NCI-H1930 (cell line): ENCODE results near the gene NCKAP5.
"Not testable (repeated sequence)": the region's sequence is repeated elsewhere in the genome, so short reads cannot be mapped to it uniquely, and the experiment has no call there.

Experiments used
- DNase-seq, 2 experiments: peaks; one replicate each; lab custom pipeline; 2025; lab: John Stamatoyannopoulos, UW

The NCKAP5 gene

DNA sequence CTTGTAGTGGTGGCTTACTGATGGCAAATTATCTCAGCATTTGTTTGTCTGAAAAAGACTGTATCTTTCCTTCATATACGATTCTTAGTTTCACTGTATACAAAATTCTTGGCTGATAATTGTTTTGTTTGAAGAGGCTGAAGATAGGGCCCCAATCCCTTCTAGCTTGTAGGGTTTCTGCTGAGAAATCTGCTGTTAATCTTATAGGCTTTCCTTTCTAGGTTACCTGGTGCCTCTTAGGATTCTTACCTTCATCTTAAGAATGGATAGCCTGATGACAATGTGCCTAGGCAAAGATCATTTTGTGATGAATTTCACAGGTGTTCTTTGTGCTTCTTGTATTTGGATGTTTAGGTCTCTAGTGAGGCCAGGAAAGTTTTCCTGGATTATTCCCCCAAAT, 758.3 kb downstream of the NCKAP5 start:
- DNase-seq = not testable (repeated sequence)

DNA sequence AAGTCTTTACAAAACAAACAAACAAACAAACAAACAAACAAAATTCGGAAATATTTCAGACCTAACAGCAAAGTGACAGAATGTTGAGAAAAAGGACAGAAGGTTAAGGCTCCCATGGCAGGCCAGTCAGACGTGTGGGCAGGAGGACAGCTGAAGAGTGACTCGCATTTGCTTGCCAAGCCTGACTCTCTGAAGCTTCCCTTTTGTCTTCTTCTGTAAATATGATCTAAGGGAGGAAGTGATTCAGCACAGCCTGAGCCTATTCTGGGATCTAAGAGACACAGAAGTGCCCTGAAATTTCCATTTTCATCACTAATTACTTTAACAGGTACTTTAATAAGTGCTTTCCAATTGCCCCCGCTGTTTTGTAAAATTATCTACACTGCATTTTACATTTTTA, 764.2 kb downstream of the NCKAP5 start:
- DNase-seq = no peak

DNA sequence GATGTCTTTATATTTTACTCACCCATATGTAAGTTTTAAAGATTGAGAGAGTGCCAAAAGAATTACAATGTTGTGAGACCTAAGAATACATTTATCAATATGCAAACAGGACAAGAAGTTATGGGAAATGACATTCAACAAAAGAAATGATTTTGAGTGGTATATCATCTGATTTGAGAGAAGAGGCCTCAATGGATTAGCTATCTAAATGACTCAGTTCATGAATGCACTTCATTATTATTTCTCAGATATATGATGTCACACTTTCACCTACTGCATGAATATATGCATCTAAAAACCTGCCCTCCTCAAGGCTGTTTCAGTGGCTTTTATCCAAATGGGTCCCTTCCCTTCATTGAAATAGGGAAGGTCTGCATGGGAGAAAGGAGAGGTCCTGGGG, 769.9 kb downstream of the NCKAP5 start:
- DNase-seq = no peak

DNA sequence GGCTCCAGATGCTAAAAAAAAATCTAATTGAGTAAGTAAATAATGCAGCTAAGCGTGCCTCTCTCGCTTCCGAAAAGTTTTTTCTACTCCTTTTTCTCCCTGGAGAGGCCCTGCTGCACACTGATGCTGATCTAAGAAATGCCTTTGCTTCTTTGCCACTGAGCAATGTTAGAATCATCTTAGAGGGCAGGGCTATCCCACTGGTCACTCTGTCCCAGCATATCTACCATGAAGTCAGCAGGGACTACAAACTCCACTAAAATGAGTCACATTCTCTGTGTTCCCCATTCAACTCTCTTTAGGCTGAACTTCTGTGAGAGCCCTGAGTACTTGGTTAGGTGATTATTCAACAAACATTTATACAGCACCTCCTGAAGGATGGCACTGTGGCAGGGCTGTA, 770.7 kb downstream of the NCKAP5 start:
- no peak for DNase-seq

DNA sequence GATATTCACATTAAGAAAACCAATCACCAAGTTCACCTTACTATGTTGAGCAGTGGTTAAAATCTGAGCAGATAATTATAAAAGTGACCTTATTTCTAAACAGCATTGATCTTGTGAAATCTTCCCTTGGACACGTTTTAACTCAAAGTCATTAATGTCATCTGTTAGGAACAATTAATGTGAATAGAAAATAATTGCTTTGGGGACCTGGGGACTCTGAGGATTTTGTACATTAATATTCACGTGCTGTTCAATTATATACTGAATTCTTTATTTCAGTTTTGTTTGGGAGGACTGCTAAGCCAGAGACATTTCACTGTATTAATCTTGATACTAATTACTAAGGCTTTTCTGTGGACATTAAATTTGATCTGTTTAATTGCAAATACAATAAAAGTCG, 771.2 kb downstream of the NCKAP5 start:
- DNase-seq = no peak

DNA sequence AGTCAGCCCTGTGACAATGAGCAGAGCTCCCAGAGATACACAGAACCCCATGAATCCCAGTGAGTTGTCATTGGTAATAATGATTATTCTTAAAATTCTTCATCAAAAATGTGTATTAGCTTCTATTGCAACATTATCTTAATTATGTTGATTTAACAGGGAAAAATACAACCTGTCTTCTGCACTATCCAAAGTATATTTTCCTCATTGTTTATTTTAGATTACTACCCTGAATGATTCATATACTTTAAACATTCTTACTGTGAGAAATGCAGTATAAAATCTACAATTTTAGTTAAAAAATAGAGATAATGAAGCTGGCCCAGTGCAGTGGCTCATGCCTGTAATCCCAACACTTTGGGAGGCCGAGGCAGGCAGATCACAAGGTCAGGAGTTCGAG, 773.0 kb downstream of the NCKAP5 start:
- no peak for DNase-seq

DNA sequence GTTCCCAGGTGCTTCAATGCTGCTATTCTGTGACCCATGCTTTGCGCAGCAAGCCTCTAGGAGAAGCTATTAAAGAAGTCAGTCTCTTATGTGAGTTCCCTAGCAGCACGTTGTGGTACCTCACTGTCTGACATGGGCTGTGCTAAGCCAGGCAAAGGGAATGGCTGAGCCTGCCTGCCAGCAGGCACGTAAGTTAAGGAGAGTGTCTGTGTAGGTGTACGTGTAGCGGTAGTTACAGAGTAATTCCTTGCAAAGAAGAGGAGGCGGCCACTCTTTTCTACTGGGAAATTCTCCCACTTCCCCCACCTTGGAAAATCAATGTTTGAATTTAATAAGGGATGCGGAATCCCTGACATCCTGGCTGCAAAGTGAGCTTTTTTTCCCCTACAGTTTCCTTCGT, 774.7 kb downstream of the NCKAP5 start:
- DNase-seq = no peak

DNA sequence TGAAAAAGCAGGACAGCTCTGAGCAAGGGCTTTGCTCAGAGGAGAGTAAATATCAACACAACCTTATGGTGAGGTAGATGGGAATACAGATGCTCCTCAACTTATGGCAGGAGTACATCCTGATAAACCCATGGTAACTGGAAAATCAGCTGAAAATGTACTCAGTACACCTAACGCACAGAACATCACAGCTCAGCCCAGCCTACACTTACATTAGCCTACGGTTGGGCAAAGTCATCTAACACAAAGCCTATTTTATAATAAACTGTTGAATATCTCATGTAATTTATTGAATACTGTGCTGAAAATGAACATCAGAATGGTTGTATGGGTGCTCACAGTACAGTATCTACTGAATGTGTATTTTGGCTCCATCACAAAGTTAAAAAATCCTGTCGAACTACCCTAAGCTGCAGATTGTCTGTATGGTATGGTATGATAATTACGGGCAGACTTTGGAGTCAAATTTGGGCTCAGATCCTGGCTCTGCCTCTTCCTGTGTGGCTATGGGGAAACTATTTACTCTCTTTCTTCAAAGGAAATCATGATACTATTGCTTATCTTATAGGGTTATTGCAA, 778.0 kb downstream of the NCKAP5 start:
- DNase-seq = no peak

DNA sequence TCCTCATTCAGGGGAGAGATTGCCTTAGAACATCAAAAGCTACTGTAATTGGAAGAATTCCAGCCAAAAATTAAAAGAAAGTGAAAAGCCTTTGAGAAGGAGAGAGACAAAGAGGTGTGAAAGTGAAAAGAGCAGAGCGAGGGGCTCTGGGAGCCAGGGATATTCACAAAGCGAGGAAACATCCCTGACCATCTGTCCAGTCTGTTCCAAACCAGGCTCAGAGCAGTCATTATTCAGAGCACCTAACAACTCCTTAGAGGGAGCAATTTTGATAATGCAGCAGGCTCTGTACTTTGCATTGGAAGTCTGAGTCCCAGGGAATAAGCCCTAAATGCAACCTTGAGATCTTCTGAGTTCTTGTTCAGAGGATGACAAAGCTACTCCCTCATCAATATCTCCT, 779.2 kb downstream of the NCKAP5 start:
- no peak for DNase-seq

DNA sequence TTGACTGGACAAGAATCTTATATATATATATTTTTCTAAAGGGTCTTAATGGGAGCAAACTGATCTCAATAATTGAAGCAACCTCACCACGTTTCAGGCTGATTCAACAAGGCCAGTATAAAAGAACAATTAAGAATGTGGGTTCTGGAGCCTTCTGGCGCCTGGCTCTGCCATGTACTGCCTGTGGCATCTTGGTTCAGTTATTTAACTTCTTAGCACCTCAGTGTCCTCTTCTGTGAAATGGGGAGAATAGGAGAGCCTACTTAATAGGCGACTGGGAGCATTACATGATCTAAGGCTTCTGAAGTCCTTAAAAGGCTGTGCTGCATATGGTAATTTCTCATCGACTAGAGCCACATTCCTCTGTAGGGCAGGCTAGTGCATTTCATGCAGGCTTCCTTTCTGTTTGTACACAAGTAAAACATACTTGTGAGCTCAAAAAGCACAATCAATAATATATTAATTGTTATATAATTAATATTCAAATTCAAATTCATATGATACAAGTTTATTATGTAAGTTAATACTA, 779.9 kb downstream of the NCKAP5 start:
- DNase-seq = no peak

DNA sequence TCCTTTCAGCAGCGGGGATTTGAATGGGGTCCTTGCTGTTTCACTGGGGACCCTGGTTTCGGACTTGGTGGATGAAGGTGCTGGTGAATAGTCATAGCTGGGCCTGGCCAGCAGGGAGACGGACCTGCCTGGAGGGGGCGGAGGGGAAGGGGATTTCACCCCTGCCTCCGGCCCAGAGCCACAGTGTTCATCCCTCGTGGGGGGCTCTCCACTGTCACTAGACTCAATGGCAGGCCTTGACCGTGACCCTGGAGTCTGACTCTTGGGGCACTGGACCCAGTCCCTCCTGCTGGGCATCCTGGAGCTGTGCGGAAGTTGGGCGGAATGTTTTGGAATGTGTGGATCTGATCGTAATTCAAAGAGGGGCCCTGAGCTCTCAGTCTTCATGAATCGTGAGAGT, 784.4 kb downstream of the NCKAP5 start:
- no peak for DNase-seq

DNA sequence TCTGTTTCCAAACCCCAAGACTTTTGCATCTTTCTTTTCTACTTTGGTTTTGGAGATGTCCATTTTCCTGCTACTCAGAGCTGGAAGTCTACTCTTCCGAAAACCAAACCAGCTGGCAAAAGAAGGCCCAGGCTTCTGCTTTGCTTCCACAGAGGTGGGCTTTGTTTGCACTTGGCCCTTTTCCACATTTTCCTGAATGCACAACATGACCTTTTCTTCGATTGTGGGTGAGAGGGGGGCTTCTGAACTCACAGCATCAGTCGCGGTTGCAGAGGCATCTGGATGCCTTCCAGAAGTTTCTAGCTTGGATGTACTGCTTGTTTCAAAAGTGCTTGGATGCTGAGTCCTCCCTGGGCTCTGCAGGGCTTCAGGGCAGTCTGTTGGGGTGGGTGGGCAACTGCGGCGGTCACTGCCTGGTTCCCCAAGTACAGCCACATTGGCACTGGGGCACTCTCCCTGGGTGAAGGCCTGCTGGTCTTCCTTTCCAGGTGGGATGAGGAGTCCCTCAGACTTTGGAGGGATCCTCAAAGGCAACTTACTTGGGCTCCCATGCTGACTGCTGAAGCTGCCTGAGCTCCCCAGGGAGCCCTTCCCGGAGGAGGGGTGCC, 786.0 kb downstream of the NCKAP5 start:
- DNase-seq = no peak

DNA sequence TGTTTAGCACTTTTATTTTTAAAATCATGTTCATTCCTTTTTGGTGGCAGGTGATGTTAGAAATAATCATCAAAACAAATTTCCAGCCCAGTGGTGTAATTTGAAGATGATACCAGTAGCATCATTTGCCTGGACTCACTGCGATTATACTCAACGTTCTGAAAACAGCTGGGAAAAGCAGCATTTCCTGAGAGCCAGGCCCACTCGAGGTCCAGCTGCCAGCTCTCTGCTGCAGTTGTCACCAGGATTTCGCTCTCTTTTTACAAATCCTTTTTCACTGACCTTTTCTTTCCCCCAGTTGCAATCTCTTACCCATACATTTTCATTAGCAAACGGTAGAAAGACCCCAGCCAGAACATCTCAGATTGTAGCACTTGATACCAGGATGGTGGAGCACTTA, 787.6 kb downstream of the NCKAP5 start:
- DNase-seq = no peak

DNA sequence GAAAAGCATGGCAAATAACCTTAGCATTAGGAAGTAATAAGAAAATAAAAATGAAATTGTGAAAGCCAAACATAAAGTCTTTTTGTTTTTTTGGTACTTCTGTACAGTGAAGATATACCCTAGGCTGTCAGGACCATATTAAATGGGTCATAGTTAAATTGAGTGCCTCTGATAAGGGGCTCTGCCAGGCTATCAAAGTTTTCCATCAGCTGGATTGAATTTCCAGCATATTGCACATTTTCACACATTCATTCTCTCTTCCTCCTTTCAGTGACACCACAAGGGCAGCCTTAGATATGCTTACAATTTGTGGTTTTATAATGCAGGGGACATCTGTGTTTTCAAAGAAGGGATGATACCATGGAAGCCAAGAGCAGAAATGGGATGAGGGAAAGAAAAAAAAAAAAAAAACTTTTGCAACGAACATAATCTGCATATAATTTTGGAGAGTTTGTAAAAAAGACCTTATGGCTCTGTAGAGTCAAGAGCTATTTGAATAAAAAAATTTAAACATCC, 789.0 kb downstream of the NCKAP5 start:
- no peak for DNase-seq

DNA sequence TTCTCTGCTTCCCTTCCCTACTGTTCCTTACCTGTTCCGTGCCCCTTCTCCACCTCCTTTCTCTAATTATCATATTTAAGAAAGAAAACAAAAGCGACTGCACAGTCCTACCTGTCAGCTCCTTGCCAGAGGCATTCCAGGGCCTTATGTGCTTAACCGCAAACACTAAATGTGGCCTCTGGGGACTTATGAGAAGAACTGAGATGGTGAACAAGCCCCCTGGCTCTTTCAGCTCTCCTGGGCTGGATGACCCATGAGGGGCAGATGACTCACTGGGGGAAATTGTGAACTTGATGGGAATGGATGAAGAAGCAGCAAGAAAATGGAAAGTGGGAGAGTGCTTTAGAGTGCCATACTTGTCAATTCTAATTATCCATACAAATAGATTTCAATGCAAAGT, 792.0 kb downstream of the NCKAP5 start:
- DNase-seq = no peak

DNA sequence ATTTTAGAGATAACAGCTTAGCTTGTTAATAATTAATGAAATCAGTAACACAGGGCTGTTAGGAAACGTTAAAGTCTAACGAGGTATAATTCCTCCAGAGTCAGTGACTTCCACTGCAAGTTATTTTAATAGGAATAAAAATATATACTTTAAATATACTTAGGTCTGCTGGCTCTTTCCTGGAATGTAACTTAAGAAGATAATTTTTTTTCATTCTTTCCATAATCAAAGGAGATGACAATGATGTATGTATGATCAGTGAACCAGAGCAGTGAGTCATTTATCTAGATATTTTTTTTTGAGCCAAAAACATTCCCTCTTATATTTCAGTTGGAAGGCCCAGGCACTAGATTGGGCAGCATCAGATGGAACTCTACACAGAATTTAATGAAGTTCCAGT, 794.1 kb downstream of the NCKAP5 start:
- DNase-seq = no peak

DNA sequence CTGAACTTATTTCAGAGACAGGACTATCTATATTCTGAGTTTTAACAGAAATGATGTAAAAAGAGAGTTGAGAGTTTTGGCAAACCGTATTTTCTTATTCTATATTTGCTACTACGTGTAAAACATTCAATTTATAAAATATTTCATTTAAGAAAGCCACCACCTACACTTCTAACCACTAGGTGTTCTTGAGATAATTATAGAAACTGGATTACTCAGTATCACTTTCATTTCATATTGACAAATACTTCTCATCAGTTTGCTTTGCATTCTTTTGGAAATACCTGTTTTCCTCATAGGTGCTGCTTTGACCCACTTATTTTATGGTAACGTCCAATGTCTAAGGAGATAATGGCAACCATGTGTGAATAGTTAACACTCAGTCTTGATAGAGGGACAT, 794.9 kb downstream of the NCKAP5 start:
- DNase-seq = no peak

DNA sequence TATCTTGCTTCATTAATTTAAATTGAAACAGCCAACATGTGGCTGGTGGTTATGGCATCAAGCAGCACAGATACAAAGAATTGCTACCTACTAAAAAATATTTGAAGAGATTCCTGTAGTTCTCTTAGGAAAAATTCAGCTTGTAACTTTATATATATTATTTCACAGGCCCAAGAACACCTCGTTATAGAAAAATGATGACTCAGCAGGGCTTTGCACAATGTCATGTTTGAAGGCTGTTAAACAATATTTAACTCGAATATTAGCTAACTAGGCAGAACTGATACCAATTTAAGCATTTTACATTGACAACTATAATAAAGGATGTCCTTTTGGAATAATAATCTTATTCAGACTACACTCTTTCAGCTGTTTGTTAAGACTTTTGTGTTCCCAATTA, 795.9 kb downstream of the NCKAP5 start:
- DNase-seq = no peak

DNA sequence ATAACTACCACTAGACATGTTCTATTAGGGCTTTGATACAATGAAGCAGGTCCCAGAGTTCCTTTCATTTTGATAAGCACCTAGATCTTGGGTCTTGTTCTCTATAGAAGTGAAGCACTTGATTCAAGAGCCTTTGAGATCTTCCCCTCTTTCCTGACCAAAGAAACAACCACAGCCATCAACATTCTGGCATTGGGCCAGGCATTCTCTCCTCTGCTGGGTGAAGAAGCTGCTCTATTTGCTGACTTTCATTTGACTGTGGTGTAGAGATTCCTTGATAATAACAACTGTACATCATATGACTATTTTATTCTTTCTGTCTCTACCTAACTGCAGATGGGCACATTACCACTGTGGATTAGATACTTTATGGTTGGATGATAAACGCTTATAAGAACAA, 801.7 kb downstream of the NCKAP5 start:
- DNase-seq = no peak

DNA sequence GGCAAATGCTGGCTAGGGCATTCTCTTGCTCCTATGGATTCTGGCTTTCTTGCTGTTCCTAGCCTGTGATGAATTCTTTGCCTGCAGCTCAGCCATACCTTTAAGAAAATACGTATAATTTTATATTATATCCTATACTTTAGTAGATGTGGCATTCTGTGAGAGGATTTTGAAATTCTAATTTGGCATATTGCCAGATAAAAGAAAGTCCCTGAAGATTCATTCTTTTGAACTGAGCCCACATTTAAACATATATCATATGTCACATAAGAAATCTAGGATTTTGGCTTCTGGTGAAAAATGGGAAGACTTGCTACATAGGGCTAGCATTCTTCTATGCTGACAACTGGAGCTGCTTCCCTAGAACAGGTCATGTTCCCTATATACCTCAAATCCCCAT, 806.8 kb downstream of the NCKAP5 start:
- DNase-seq = no peak

DNA sequence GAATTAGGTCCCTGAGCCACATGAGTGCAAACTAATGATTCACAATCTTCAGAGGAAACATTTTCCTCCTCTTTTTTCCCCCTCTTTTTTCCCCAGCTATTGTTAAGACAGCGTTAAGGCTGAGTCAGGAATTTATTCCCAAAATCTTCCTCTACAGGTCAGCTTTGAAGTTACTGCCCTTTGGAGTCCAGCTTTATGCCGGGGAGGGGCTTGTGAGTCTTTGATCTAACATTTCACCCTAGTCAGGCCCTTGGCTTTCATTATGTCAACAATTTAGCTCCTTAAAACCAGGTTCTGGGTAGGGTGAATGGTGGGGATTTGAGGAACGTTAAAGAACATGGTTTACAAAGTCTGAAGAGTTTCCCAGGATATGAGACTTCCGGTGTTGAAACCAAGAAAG, 807.3 kb downstream of the NCKAP5 start:
- no peak for DNase-seq

DNA sequence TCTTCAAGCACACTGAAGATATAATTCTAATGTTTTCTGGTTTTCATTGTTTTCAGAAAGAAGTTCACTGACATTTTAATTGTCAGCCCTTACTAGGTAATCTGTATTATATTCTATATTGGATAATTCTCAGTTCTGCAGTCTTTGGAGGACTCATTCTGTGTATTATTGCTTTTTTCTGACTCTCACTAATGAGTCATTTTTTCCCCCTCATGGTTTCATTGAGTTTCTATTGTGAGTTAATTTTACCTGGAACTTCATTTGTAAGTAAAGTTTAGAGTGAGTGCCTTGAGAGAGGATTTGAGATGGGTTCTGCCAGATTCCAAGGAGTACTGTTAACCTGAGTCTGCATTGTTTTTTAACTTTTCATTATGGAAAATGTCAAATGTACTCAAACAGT, 807.9 kb downstream of the NCKAP5 start:
- no peak for DNase-seq

DNA sequence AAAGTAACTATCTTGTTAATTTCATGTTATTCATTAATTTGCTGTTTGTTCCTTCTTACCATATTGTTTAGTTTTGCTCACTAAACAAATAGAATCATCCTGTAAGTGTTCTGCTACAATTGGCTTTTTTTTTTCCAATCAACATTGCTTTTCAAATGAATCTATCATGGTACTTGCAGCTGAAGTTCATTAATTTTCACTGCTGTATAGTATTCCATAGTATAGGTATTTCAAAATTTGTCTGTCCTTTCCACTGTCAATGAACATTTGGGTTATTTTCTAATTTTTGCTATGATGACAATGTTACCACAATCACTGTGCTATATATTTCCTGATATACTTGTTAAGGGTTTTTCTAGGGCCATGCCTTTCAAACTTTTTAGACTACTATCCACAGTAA, 809.3 kb downstream of the NCKAP5 start:
- no peak for DNase-seq

DNA sequence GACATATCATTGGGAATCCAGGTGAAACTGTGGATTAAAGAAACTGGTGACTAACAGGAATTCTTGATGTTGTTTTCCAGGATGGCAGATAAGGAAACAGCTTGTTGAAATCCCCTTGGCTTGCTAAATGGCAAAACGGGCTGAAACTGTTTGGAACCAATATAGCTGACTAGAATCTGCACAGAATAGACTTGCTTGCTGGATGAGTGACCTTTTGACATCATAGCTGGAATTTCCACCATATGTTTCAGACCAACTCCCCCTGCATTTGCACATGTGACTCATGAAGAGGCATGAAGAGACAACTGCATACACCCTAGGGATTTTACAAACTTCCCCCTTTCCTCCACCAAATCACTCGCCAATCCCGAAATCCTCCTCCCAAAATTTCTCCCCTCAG, 810.6 kb downstream of the NCKAP5 start:
- no peak for DNase-seq
